ENCODE data around the gene ROR2.
A peak's percentile ranks its signal among the peaks of the same experiment; 100 is the strongest.

ROR2 gene

DNA sequence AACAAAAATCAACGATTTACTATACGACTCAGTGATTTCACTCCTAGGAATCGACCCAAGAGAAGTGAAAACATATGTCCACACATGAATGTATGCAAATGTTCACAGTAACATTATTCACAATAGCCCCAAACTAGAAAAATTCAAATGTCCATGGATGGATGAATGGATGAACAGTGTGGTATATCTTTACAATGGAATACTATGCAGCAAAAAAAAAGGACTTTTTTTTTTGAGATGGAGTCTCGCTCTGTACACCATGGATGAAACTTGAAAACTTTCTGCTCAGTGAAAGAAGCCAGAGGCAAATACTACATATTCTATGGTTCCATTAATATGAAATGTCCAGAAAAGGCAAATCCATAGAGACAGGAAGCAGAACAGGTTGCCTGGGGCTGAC, 233.8 kb downstream of the ROR2 start:
- no peak for DNase-seq (ENCODE audit: low read depth)

DNA sequence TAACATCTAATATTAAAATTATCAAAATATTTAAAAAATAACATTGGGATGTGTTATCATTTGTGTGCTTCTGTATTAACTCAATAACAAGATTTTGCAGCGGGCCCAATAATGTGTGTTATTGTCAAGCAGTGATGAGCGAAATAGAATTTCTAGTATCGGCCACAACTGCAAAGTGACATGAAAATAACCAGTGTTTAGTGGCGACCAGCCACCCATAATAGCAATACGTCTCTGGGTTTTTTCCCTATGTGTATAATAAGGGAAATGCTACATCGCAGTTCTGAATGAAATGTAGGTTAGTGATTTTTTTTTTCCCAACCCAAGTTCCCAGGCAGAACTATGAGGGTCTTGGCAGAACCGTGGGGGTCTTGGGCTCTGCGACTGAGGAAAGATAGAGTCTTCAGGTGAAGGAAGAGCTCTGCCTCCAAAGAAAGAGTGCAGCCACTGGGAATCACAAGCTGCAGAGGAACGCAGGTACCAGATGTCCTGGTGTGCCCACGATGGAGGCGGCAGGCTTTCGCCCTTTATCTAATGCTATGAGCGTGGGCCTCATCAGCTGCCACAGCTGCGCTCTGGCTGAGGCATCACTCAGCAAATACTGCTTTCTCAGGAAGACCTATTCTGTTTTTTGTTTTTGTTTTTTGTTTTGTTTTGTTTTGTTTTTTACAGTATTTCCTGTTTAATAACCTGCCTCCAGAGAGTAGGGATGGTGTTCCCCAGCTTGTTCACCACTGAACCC, 235.0 kb downstream of the ROR2 start:
- no peak for DNase-seq (ENCODE audit: low read depth)

DNA sequence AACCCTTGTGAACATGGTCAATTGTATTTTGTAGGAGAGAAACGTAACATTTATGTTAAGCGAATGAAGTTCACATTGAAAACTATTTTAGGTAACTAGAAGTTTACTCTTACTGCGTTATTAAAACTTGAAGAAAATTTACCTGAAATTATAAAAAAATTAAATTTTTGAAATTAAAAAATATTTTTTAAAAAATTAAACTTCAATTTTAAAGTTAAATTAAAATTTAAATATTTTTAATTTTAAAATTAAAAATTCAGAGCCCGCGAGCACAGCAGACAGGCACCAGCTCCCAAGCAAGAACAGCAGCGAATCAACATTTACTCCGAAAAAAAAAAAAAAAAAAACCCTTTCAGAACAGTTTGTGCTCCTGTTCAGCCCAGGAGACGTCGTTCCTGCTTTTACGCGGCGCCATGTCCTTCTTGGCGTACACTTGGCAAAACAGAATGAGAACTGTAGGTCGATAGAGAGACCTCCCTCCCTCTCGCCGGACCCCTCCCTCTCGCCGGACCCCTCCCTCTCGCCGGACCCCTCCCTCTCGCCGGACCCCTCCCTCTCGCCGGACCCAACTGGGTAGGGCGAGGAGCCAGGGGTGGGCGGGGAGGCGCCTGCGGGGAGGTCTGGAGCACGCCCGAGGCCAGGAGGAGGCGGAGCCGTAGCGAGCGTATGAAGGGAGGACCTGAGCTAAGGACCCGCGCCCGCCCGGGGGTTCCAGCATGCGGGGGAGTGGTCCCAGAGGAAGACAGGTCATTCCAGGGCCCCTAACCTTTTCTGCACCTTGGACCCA, 235.8 kb downstream of the ROR2 start:
- no peak for DNase-seq (ENCODE audit: low read depth)

DNA sequence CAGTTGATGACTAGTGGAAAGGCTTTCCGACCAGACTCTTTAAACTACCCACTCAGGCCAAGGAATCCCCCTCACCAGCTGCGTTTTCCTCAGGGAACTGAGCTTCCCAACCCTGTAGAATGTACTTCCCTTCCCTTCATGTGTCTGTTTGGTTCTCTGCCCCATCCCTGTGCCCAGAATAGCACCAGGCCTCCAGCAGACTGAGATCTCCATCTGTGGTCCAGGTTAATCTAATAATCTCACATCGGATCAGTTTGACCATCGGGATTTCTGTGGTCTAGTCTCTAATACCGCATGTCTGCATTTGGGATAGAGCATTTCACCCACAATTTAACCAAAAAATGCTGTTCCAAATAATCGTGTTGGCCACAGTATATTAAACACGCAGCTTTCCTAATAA, 237.2 kb downstream of the ROR2 start:
- no peak for DNase-seq (ENCODE audit: low read depth)

DNA sequence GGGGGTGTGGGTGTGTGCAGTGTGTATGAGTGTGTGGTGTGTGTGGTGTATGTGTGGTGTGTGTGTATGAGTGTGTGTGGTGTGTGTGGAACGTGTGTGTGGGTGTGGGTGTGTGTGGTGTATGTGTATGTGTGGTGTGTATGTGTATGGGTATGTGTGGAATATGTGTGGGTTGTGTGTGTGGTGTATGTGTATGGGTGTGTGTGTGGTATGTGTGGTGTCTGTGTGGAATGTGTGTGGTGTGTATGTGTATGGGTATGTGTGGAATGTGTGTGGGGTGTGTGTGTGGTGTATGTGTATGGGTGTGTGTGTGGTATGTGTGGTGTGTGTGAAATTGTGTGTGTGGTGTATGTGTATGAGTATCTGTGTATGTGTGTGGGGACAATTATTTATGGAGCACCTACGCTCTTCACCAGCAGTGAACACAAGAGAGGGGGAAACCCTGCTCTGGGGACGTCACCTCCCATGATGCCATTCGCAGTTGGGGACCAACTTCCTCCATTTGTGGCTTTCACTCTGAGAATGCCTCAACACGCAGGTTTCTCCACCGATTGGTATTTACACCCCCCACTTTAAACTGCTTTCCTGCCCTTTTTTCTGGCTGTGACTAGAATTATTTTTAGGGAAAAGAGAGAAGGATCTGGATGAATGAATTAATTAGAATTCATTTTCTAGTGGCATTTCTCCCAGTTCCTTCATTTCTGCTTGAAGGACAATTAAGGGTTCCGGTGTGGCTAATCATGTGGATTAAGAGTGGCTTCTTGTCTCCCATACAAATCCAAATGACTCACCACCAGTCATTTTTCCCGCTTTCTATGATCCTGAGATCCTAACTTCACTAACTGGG, 238.1 kb downstream of the ROR2 start:
- DNase-seq (ENCODE audit: low read depth), result no peak

DNA sequence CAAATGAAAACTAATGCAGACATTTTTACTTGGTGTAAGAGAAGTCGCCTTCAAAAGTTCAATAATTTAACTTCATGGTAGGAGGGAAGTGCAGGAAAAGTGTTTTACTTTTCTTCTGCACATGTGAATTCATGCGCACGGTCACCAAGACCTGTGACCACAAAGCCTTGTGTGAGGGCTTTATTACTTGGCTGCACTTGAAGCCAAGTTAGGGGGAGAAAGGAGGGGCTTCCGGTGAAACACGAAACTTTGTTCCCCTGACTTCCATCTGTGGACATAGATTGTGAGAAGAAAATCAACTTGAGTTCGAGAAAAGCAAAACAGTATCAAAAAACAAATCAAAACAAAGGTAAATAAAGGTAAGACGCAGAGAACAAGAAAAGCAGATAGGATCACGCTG, 239.9 kb downstream of the ROR2 start:
- no peak for DNase-seq (ENCODE audit: low read depth)

DNA sequence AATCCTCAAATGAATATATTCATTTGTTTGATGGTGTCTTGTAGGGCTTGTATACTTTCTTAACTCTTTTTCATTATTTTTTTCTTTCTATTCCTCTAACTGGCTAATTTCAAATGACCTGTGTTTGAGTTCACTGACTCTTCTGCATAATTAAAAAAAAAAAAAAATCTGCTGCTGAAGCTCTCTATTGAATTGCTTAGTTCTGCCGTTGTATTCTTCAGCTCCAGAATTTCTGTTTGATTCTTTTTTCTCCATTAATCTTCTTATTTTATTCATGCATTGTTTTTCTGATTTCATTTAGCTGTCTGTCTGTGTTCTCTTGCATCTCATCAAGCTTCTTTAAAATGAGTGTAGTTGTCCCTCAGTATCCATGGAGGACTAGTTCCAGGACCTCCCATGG, 244.6 kb downstream of the ROR2 start:
- no peak for DNase-seq (ENCODE audit: low read depth)

DNA sequence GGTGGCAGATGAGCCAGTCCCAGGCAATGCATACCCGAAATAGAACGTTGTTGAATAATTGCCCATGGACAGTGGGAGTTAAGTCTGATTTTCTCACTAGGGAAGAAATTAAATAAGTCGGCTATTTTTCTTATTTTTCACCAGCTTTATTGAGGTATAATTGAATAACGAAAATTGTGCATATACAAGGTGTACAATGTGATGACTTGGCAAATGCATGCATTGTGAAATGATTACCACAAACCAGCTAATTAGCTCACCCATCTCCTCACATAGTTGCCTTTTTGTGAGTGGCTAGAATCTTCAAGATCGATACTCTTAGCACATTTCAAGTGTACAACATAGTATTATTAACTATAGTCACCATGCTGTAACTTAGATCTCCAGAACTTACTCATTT, 249.6 kb downstream of the ROR2 start:
- no peak for DNase-seq (ENCODE audit: low read depth)

DNA sequence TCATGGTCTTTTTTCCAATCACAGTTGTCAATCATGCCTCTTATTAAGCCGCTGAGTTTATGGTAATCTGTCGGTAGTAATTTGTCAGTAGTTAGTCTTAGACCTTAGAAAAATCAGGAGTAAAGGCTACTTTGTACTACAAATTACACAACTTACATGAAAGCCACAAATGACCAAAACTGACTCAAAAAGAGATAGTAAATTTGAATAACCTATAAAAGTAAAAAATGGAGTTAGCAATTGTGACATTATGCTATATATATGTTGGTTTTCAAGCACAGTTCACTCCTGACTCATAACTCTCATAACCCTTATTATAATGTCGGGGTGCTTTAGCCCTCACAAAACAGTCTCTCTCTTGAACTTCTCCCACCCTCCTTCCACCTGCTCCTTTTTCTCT, 251.8 kb downstream of the ROR2 start:
- no peak for DNase-seq (ENCODE audit: low read depth)

DNA sequence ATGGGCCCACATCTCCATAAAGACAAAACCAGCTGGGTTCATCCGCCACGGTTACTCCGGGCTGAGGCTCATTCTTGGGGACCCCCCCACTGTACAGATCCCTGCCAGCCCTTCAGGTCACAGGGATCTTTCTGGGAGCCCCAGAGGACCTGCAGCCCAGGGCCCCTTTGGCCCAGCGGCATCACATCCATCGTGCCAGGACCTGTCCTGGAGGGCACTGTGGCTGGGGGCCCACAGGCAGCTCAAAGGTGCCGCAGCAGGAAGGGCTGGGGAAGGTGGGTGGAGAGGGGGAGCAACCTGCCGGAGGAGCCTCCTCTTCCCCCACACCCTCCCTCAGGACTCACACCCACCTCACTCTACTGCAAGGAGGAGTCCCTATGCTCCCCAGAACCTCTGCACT, 252.8 kb downstream of the ROR2 start:
- DNase-seq (ENCODE audit: low read depth), result no peak

DNA sequence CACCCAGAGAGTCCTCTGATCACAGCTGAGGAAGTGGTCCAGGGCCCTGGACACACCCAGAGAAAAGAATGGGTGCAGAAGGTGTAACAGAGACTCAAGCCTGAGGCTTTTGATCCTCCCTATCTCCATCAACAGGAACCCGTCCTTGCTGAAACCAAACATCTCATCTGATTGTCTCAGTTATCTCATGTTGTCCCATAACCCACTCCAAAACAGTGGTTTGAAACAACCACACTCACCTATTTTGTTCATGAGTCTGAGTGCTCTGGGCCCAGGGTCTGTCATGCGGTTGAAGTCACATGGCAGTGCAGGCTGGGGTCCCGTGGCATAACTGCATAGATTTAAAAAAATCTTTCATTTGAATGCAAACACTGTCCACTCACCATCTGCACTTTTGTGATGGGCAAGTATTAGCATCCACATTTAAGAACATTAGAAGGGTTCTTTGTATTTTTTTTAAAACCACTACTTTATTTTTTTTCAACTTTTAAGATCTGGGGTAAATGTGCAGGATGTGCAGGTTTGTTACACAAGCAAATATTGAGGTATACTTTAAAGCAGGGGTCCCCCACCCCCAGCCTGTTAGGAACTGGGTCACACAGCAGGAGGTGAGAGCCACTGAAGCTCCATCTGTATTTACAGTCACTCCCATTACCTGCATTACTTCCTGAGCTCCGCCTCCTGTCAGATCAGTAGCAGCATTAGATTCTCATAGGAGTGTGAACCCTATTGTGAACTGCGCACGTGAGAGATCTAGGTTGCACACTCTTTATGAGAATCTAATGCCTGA, 255.8 kb downstream of the ROR2 start:
- DNase-seq (ENCODE audit: low read depth), result no peak

DNA sequence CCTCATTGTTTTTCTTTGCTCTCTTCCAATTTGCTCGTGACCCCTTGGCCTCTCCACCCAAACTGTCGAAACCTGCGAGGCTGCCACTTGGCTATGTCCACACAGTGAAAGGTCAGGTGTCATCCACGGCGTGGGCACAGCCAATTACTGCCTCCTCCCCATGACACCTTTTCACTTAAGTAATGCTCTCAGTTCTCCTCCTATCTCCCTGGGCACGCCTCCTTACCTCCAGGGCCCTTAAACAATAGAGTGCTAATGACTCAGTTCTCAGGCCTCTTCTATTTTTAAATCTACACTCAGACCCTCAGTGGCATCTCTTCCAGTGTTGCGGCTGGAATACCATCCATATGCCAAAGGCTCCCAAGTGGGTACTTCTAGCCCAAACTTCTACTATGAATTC, 256.8 kb downstream of the ROR2 start:
- no peak for DNase-seq (ENCODE audit: low read depth)

DNA sequence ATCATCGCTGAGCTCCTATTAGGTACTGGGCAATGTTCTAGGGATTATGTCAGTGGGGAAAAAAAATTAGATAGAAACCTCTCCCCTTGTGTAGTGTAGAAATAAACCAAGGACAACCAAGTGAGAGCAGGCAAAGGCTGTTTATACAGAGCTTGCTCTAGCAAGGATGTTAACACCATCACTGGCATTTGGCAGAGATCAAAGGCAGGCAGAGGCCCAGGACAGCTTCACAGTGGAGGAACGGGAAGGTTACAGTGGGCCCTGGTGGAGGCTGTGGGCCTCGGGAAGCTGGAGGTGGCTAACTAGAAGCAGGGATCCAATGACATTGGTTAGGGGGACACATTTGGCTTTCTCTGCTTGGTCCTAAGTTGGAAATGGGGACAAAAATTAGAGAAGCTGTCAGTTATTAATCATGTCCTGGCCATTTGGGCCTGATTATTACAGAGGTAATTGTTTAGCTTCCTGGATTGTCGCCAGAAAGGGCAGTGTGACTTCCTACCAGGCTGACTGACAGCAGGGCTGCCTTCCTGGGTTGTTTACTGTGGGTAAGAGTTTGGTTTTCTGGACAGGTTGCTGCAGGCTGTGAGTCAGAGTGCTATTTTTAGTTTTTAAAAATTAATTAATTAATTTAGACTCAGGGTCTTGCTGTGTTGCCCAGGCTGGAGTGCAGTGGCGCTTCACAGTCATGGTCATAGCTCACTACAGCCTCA, 259.3 kb downstream of the ROR2 start:
- DNase-seq (ENCODE audit: low read depth), result no peak

DNA sequence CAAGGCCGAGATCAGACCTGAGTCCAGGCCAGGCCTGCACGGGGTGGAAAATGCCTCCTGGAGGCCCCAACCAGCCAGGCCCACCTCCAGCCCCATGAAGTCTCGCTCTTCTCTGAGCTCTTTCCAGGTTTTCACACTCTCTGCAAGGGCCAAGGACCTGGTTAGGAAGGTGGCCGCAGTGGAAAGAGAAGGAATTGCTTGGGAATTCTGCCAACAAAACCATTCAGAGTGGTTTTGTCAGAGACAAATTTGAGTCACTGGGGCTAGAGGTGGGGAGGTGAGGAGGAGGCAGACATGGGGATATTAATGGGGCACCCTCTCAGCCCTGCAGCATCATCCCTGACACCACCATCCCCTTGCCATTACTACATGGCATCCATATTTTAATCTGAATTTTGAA, 261.0 kb downstream of the ROR2 start:
- DNase-seq (ENCODE audit: low read depth), result no peak

DNA sequence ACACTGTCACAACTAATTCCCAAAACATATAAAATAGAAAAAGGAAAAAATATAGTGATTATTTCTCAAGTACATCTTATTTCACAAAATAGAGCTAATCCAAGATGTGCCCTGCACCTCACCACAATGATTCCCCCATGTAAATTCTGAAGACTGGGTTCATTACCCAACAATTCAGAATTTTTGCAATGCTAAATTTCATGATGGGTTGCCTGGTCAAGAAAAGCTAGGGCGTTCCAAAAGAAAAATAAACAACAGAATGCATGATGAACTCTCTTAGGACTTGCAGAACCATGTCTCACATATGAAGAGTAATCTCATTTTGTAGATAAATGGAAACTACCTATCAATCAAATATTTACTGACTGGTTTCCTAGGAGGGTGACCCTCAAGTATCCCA, 266.8 kb downstream of the ROR2 start:
- no peak for DNase-seq (ENCODE audit: low read depth)

DNA sequence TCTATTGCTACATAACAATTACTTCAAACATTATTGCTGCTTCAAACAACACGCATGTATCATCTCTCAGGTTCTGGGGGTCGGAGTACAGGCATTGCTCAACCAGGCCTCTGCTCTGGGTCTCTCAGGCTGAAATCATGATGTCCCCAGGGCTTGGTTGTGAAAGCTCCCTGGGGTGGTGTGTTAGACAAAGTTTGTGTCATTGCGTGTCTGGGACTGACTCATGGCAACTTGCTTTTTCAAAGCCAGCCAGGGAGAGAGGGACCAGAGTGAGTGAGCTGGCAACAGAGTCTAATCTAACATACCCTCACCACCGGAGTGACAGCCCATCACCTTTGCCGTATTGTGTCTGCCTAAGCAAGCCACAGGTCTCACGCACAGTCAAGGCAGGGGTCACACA, 267.2 kb downstream of the ROR2 start:
- DNase-seq (ENCODE audit: low read depth), result peak; percentile 48

DNA sequence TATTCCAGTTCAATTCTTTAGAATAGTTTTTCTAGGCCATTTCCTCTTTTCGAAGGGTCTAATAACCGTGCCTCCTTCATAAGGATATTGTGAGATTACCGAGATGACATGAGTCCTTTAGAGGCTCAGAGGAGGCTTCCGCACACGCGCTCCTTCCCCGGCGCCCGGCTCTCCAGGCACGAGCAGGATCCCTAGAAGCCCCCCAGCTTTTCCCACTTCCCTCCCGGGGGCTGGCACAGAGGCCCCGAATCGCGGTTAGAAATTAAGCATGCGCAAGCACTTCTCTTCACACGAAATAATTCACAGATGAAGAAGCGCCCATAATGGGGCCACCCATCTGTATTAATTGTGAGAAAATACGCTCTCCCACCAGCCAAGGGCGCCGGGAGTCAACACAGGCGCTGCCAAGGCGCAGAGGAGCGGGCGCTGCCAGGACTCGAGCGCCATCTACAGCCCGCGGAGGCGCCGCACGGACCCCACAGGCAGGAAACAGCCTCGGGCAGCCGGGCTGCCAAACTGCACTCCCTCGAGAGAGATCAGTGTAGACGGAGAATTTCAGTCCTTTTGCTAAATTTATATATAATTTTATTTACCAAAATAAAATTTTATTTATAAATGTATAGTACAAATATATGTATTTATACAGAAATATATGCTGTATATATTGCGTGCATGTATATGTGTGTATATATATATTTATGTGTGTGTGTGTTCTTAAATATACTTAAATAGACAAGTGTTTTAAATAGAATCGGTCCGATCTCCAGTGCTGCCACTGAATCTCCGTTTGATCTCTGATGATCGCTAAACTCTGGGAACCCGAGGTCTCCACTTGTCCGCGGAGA, 268.3 kb downstream of the ROR2 start:
- peak; percentile 39 for DNase-seq (ENCODE audit: low read depth)

DNA sequence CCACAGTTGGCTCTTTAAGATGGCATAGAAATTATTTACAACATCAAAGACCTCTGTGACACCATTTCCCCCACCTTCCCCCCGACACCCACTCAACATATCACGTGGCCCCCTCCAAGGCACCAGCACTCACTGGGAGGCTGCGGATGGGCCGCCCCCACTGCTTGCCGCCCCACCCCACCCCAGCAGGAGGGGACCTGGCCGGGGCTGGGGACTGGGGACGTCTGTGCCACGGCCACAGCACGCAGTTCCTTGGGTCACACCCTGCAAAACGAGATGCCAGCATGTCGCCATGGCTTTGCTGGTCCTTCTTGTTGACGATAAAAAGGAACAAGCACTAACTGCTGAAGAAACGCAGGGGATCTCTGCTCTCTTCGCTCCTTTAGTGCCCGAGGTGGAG, 269.0 kb downstream of the ROR2 start:
- no peak for DNase-seq (ENCODE audit: low read depth)

DNA sequence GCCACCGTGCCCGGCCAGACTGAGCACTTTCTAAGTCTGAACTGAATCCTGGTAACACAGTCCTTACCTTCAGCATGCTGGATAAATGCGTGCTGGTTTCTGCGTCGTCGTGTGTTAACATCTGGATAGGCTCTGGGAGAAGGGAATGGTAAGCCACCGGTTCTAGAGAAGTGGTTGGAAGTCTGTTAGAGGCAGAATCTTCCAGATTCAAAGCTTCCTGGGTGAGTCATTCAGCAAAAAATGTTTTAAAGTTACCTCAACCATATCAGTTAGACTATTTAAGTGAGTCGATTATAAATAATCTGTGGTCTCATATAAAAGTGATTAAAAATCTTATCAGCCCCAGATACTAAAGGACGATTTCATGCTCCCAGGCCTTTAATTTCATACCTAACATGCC, 269.9 kb downstream of the ROR2 start:
- DNase-seq (ENCODE audit: low read depth), result no peak

DNA sequence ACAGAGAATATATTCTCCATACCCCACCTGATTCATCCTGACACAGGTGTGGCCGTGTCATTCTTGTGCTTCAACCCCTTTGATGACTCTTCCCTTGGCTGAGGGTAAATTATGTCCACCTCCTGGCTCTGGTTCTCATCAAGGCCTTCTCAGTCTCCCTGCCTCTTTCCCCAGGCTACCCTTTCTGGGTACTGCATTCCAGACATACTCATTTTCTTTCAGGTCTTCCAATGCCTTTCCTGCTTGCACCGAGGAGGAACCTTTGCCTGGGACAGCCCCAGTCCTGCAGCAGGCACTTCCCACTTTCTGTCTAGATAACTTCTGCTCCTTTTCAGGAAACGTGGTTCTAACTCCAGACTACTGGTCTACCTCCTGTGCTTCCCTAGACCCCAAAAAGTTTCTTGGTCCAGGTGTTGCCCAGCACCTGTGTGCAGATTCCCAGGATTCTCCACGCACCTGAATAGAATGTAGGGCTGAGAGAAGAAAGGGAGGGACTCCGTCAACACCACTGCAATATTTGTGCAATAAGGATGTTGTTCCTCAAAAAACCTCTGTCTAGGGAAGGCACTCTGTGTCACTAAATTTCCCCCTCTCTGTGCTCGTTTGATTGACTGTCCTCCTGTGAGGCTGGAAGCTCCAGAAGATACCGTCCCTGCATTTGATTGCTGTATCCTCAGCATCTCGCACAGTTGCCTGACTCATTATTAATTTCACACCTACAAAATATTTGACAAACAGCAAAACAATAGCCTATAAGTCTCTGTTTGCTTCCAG, 271.0 kb downstream of the ROR2 start:
- no peak for DNase-seq (ENCODE audit: low read depth)

Measured in GM04504 (cell line).